Suppressor macrophage treated with lipopolysaccharide for 4 hours (primary cell): ENCODE data around the gene DDIT3.
A peak's percentile ranks its signal among the peaks of the same experiment; 100 is the strongest.
"Not testable (repeated sequence)": the region's sequence is repeated elsewhere in the genome, so short reads cannot be mapped to it uniquely, and the experiment has no call there.

ENCODE experiments used
- DNase-seq: peaks from one replicate; pipeline ENCODE4 v3.0.0-alpha.2; 2020

The DDIT3 gene

GRCh38 chr12:57524814-57525614 is 4.7 kb upstream of the DDIT3 start:
- no peak for DNase-seq

- DNase-seq: no peak
Measured at GRCh38 chr12:57523706-57524614, 3.6 kb upstream of the DDIT3 start.

- DNase-seq: peak; percentile 61
Measured at GRCh38 chr12:57522887-57523705, 2.8 kb upstream of the DDIT3 start.

GRCh38 chr12:57522011-57522886 is 1.9 kb upstream of the DDIT3 start, which contains the start of gene MBD6:
MBD6 (plus strand) TSS chr12:57522824; CDS start chr12:57524304, 1,480 bp downstream.
- peak; percentile 94 for DNase-seq

- DNase-seq: no peak
Measured at GRCh38 chr12:57521525-57522010, 1.3 kb upstream of the DDIT3 start.

GRCh38 chr12:57519796-57520052 is 590 bp downstream of the DDIT3 start:
- peak; percentile 61 for DNase-seq

GRCh38 chr12:57518920-57519795 is 1.2 kb downstream of the DDIT3 start:
- DNase-seq: peak; percentile 42

- no peak for DNase-seq
Measured at GRCh38 chr12:57518176-57518919, 2.0 kb downstream of the DDIT3 start.

- not testable (repeated sequence) for DNase-seq
Measured at GRCh38 chr12:57517718-57518117, 2.6 kb downstream of the DDIT3 start.

GRCh38 chr12:57517187-57517586 is 3.1 kb downstream of the DDIT3 start:
- no peak for DNase-seq

- no peak for DNase-seq
Measured at GRCh38 chr12:57516617-57517153, 3.6 kb downstream of the DDIT3 start.

- DNase-seq: no peak
Measured at GRCh38 chr12:57515934-57516541, 4.3 kb downstream of the DDIT3 start.

GRCh38 chr12:57515408-57515933 is 4.8 kb downstream of the DDIT3 start:
- DNase-seq: no peak

GRCh38 chr12:57514720-57515407 is 5.5 kb downstream of the DDIT3 start:
- DNase-seq: no peak

GRCh38 chr12:57514246-57514645 is 6.1 kb downstream of the DDIT3 start:
- DNase-seq: not testable (repeated sequence)

- DNase-seq: not testable (repeated sequence)
Measured at GRCh38 chr12:57513677-57514076, 6.6 kb downstream of the DDIT3 start.

- no peak for DNase-seq
Measured at GRCh38 chr12:57513266-57513665, 7.0 kb downstream of the DDIT3 start.

- no peak for DNase-seq
Measured at GRCh38 chr12:57512665-57513064, 7.6 kb downstream of the DDIT3 start.
